ENCODE results near the gene RBMS3. TPM values are rescaled to one million over a fixed set of nuclear protein-coding genes. Genes with fewer than 3 reads are reported as not detected.
"Not testable (repeated sequence)": the region's sequence is repeated elsewhere in the genome, so short reads cannot be mapped to it uniquely, and the experiment has no call there.

The RBMS3 gene
- total and polyA plus RNA-seq, 7 donors: 0.46 to 61.9 (median 39.9) TPM

DNA sequence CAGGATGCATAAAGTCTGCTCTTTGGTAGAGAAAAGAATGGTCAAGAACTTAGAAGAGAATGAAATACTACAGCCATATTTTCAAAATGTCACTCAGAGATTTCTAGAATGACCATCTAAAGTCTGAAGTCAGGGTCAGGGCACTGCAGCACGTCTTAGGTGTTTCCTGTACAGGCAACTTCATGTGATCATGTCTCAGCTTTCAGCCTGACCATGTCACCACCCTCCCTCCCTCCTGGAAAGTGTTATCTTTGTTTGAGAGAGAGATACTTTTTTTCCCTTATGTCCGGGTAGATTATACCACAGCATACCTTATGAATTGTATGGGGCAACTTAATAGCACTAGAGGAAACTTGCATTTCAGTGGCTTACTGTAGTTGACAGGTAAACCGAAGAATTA is 767.6 kb downstream of the RBMS3 start:
- H3K9me3 ChIP-seq: peaks cover 0 to 3% (median 0%) of the 10 kb centered on the region in 4 donors
- H3K36me3 ChIP-seq: no peaks in the 10 kb centered on the region
- TF ChIP-seq POLR2AphosphoS5 (IDR thresholded peaks at IDR 0.05) (no peak), EP300 (IDR thresholded peaks at IDR 0.05) (no peak), POLR2A (IDR thresholded peaks at IDR 0.05) (no peak)
- TF ChIP-seq, protein P1, sequence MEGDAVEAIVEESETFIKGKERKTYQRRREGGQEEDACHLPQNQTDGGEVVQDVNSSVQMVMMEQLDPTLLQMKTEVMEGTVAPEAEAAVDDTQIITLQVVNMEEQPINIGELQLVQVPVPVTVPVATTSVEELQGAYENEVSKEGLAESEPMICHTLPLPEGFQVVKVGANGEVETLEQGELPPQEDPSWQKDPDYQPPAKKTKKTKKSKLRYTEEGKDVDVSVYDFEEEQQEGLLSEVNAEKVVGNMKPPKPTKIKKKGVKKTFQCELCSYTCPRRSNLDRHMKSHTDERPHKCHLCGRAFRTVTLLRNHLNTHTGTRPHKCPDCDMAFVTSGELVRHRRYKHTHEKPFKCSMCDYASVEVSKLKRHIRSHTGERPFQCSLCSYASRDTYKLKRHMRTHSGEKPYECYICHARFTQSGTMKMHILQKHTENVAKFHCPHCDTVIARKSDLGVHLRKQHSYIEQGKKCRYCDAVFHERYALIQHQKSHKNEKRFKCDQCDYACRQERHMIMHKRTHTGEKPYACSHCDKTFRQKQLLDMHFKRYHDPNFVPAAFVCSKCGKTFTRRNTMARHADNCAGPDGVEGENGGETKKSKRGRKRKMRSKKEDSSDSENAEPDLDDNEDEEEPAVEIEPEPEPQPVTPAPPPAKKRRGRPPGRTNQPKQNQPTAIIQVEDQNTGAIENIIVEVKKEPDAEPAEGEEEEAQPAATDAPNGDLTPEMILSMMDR (IDR thresholded peaks at IDR 0.05): no peak
- DNase-seq: no peak
- WGBS, 2 donors: 77 to 78% methylated on average over 3 of the region's 3 CpGs
- H3K27ac ChIP-seq: no peak overlapping the region
- no peaks in the 10 kb centered on the region for H3K27me3 ChIP-seq
- no peak overlapping the region for H3K4me3 ChIP-seq
- H3K4me1 ChIP-seq: no peaks in the 10 kb centered on the region
- intact Hi-C loops (cut with DNase I): loop anchor here (10.0 kb wide), 1 partner anchor 556 kb away; the partner anchor contains the start of gene TGFBR2

DNA sequence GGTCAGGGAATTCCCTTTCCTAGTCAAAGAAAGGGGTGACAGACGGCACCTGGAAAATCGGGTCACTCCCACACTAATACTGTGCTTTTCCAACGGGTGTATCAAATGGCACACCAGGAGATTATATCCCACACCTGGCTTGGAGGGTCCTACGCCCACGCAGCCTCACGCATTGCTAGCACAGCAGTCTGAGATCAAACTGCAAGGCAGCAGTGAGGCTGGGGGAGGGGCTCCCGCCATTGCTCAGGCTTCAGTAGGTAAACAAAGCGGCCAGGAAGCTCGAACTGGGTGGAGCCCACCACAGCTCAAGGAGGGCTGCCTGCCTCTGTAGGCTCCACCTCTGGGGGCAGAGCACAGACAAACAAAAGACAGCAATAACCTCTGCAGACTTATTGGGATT is 769.2 kb downstream of the RBMS3 start:
- H3K27me3 ChIP-seq; intact Hi-C loops (cut with DNase I); DNase-seq; H3K4me1 ChIP-seq; H3K36me3 ChIP-seq; H3K9me3 ChIP-seq; H3K27ac ChIP-seq; H3K4me3 ChIP-seq: not testable (repeated sequence)
- whole genome bisulfite sequencing, 2 donors: 82 to 90% methylated on average over 9 of the region's 9 CpGs

DNA sequence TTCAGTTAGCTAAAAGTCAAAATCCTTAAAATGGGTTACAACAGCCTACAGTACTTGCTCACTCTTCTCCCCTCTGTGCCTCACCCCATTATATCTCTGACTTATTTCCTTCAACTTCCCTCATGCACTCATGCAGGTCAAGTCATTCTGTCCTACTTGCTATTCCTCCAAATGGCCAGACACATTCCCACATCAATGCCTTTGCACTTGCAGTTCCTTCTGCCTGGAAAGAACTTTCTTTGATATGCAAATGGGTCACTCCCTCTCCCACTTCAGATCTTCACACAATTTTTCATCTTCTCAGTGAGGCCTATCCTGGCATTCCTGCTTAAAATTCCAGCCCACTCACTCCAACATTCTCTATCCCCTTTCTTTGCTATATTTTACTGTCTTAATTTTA is 778.4 kb downstream of the RBMS3 start:
- no peaks in the 10 kb centered on the region for H3K4me1 ChIP-seq
- intact Hi-C loops (cut with DNase I): no loop called here
- no peaks in the 10 kb centered on the region for H3K9me3 ChIP-seq
- TF ChIP-seq, protein P1 (IDR thresholded peaks at IDR 0.05): no peak
- TF ChIP-seq POLR2A (IDR thresholded peaks at IDR 0.05) (no peak), POLR2AphosphoS5 (IDR thresholded peaks at IDR 0.05) (no peak), EP300 (IDR thresholded peaks at IDR 0.05) (no peak)
- H3K36me3 ChIP-seq: no peaks in the 10 kb centered on the region
- H3K4me3 ChIP-seq: no peak overlapping the region
- DNase-seq: no peak
- no peak overlapping the region for H3K27ac ChIP-seq
- H3K27me3 ChIP-seq: no peaks in the 10 kb centered on the region

Small RNA genes within 50 kb of the gene (small RNA-seq; reads per million reads assigned to genes)
- 0 reads per million in 3 donors for gene MTND4LP9
